Lower leg skin (tissue), 4 donors: ENCODE data around the gene PRKD3. TPM values are rescaled to one million over a fixed set of nuclear protein-coding genes. Genes with fewer than 3 reads are reported as not detected.

Experiments used
- DNase-seq, 2 donors: peaks; one replicate each; pipeline ENCODE4 v3.0.0-alpha.2; 2019; ENCODE audit warnings: low spot score in 2 of 2
- H3K4me3 ChIP-seq: fragments of 200-600 bp; sonication (generic); 2 replicates; pipeline ENCODE4 v1.5.1; 2017; ENCODE audit warnings: mild to moderate bottlenecking, low read depth; ENCODE audit not compliant: poor library complexity, severe bottlenecking
- POLR2A ChIP-seq, 2 donors: fragments of 450-650 bp; IDR thresholded peaks; one replicate each; pipeline ENCODE4 v1.6.1; 2016 to 2017; ENCODE audit warnings: antibody characterized with exemption in 2 of 2, mild to moderate bottlenecking in 1 of 2, moderate library complexity in 1 of 2
- WGBS, 2 donors: methylation state at CpG; one replicate each; pipeline ENCODE4 v1.1.5; 2018; 5-methylcytosine and 5-hydroxymethylcytosine counted together
- intact Hi-C: fragments of 100-400 bp; cut with DNase I; formaldehyde crosslinking; loops from one replicate; pipeline ENCODE4 v1.15.0; 2023; ENCODE audit warnings: low total_unique reads
- total RNA-seq, 4 donors: library from RNA; depleted of rRNA; stranded (reverse); fragments of >200 nt; gene quantifications; one replicate each; pipeline ENCODE4 v1.1.0, GENCODE V29; 2016
- TF ChIP-seq, protein P1 (sequence below), 3 donors: fragments of 450-650 bp; IDR thresholded peaks; one replicate each; pipeline ENCODE4 v1.5.1; 2016; ENCODE audit warnings: antibody characterized with exemption in 3 of 3, mild to moderate bottlenecking in 3 of 3, moderate library complexity in 2 of 3

PRKD3 gene
- total RNA-seq, 4 donors from 2014 or later: 24.8 to 38.4 (median 30.9) TPM

- intact Hi-C loops: no loop called here
- TF ChIP-seq POLR2A (IDR thresholded peaks at IDR 0.05): no peak
- TF ChIP-seq, protein P1, sequence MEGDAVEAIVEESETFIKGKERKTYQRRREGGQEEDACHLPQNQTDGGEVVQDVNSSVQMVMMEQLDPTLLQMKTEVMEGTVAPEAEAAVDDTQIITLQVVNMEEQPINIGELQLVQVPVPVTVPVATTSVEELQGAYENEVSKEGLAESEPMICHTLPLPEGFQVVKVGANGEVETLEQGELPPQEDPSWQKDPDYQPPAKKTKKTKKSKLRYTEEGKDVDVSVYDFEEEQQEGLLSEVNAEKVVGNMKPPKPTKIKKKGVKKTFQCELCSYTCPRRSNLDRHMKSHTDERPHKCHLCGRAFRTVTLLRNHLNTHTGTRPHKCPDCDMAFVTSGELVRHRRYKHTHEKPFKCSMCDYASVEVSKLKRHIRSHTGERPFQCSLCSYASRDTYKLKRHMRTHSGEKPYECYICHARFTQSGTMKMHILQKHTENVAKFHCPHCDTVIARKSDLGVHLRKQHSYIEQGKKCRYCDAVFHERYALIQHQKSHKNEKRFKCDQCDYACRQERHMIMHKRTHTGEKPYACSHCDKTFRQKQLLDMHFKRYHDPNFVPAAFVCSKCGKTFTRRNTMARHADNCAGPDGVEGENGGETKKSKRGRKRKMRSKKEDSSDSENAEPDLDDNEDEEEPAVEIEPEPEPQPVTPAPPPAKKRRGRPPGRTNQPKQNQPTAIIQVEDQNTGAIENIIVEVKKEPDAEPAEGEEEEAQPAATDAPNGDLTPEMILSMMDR (IDR thresholded peaks at IDR 0.05): no peak
- no peak for DNase-seq
- H3K4me3 ChIP-seq: no peak overlapping the region
- WGBS, 2 donors: 83% methylated on average over 3 of the region's 3 CpGs
Observed at GRCh38 chr2:37340637-37341036, 16.0 kb upstream of the PRKD3 start.

- TF ChIP-seq, protein P1 (IDR thresholded peaks at IDR 0.05): no peak
- TF ChIP-seq POLR2A (IDR thresholded peaks at IDR 0.05): no peak
- DNase-seq: no peak
- no peak overlapping the region for H3K4me3 ChIP-seq
- intact Hi-C loops: no loop called here
- 75 to 79% methylated on average over 4 of the region's 4 CpGs for WGBS, 2 donors
Observed at GRCh38 chr2:37338933-37339332, 14.3 kb upstream of the PRKD3 start.

GRCh38 chr2:37337620-37338280, 13.1 kb upstream of the PRKD3 start:
- H3K4me3 ChIP-seq: no peak overlapping the region
- no peak for DNase-seq
- intact Hi-C loops: no loop called here
- 84 to 86% methylated on average over 7 of the region's 7 CpGs for WGBS, 2 donors
- no peak for TF ChIP-seq POLR2A (IDR thresholded peaks at IDR 0.05)
- TF ChIP-seq, protein P1 (IDR thresholded peaks at IDR 0.05): no peak

- intact Hi-C loops: no loop called here
- no peak for DNase-seq
Observed at GRCh38 chr2:37335604-37336003, 11.0 kb upstream of the PRKD3 start.

GRCh38 chr2:37333256-37333655, 8.6 kb upstream of the PRKD3 start:
- TF ChIP-seq, protein P1 (IDR thresholded peaks at IDR 0.05): no peak
- no peak for TF ChIP-seq POLR2A (IDR thresholded peaks at IDR 0.05)
- no peak overlapping the region for H3K4me3 ChIP-seq
- DNase-seq: no peak
- intact Hi-C loops: no loop called here
- 77 to 98% methylated on average over 2 of the region's 2 CpGs for WGBS, 2 donors

More at GRCh38 chr2:37335604-37336003, 11.0 kb upstream of the PRKD3 start:
- WGBS, 2 donors: 94 to 95% methylated on average over 2 of the region's 2 CpGs
- no peak overlapping the region for H3K4me3 ChIP-seq
- TF ChIP-seq POLR2A (IDR thresholded peaks at IDR 0.05): no peak
- TF ChIP-seq, protein P1 (IDR thresholded peaks at IDR 0.05): no peak

- DNase-seq: no peak
- TF ChIP-seq, protein P1 (IDR thresholded peaks at IDR 0.05): no peak
- no peak for TF ChIP-seq POLR2A (IDR thresholded peaks at IDR 0.05)
- H3K4me3 ChIP-seq: no peak overlapping the region
- intact Hi-C loops: no loop called here
- 72 to 88% methylated on average over 3 of the region's 3 CpGs for WGBS, 2 donors
Observed at GRCh38 chr2:37332560-37332959, 7.9 kb upstream of the PRKD3 start.
